ENCODE measurements around the gene RAVER2.

- TF ChIP-seq CTCF (IDR thresholded peaks at IDR 0.05; ENCODE audit: poor library complexity) (no peak), EZH2phosphoT487 (IDR thresholded peaks at IDR 0.05; ENCODE audit: low read depth, severe bottlenecking, unreplicated experiment) (no peak)
Observed at GRCh38 chr1:64872067-64872466, 127.2 kb downstream of the RAVER2 start.
